ENCODE data around the gene CXorf65.

GRCh38 chrX:71118032-71118984 lies 11.8 kb upstream of the CXorf65 start, which contains the start of gene MED12:
- TF ChIP-seq CTCF (IDR thresholded peaks at IDR 0.05): no peak
- TF ChIP-seq POLR2A (IDR thresholded peaks at IDR 0.05): no peak

Data from heart left ventricle (tissue), 13 donors.